Nephron progenitor cell (in vitro differentiated cells): Measurements from ENCODE around the gene TSPAN4.

Experiments
- DNase-seq: peaks from one replicate; pipeline ENCODE4 v3.0.0; 2021
- H3K27ac Mint-ChIP-seq: 2 replicates; pipeline ENCODE4 v1.8.0; 2021; ENCODE audit warnings: mild to moderate bottlenecking, moderate library complexity, mixed read lengths
- H3K27me3 Mint-ChIP-seq: 2 replicates; pipeline ENCODE4 v1.8.0; 2021; ENCODE audit warnings: mild to moderate bottlenecking, low read depth, mixed read lengths; ENCODE audit not compliant: poor library complexity
- H3K36me3 Mint-ChIP-seq: 2 replicates; pipeline ENCODE4 v1.8.0; 2021; ENCODE audit warnings: low read depth, mixed read lengths
- H3K4me1 Mint-ChIP-seq: 2 replicates; pipeline ENCODE4 v1.8.0; 2021; ENCODE audit warnings: mixed read lengths
- H3K4me3 Mint-ChIP-seq: 2 replicates; pipeline ENCODE4 v1.8.0; 2021; ENCODE audit warnings: mild to moderate bottlenecking, moderate library complexity, mixed read lengths
- H3K9me3 Mint-ChIP-seq: 2 replicates; pipeline ENCODE4 v1.8.0; 2021; ENCODE audit warnings: mild to moderate bottlenecking, moderate library complexity, mixed read lengths
- CTCF ChIP-seq: fragments of 200-600 bp; sonication (generic); IDR thresholded peaks from 2 replicates; pipeline ENCODE4 v1.5.0; 2021; ENCODE audit warnings: antibody characterized with exemption

TSPAN4 gene

GRCh38 chr11:876545-876944 lies 33.9 kb downstream of the TSPAN4 start:
- H3K27me3 Mint-ChIP-seq, result no peaks in the 10 kb centered on the region
- no peak for DNase-seq
- no peak for TF ChIP-seq CTCF
- H3K36me3 Mint-ChIP-seq, result peaks cover 49% of the 10 kb centered on the region
- H3K9me3 Mint-ChIP-seq, result no peaks in the 10 kb centered on the region
- peaks cover 13% of the 10 kb centered on the region for H3K4me1 Mint-ChIP-seq
- H3K27ac Mint-ChIP-seq, result no peak overlapping the region
- H3K4me3 Mint-ChIP-seq, result no peak overlapping the region

- H3K36me3 Mint-ChIP-seq, result peaks cover 59% of the 10 kb centered on the region
- no peak overlapping the region for H3K27ac Mint-ChIP-seq
- H3K4me1 Mint-ChIP-seq, result peaks cover 16% of the 10 kb centered on the region
- H3K9me3 Mint-ChIP-seq, result no peaks in the 10 kb centered on the region
- no peaks in the 10 kb centered on the region for H3K27me3 Mint-ChIP-seq
- no peak overlapping the region for H3K4me3 Mint-ChIP-seq
- peak; percentile 43 for DNase-seq
- TF ChIP-seq CTCF, result no peak
Measured at GRCh38 chr11:877565-877964, 34.9 kb downstream of the TSPAN4 start.

- TF ChIP-seq CTCF, result no peak
- H3K4me1 Mint-ChIP-seq, result peaks cover 18% of the 10 kb centered on the region
- DNase-seq, result no peak
- H3K27me3 Mint-ChIP-seq, result no peaks in the 10 kb centered on the region
- no peaks in the 10 kb centered on the region for H3K9me3 Mint-ChIP-seq
- no peak overlapping the region for H3K27ac Mint-ChIP-seq
- peaks cover 50% of the 10 kb centered on the region for H3K36me3 Mint-ChIP-seq
- no peak overlapping the region for H3K4me3 Mint-ChIP-seq
Measured at GRCh38 chr11:880447-880846, 37.8 kb downstream of the TSPAN4 start.

- H3K9me3 Mint-ChIP-seq, result no peaks in the 10 kb centered on the region
- DNase-seq, result no peak
- no peaks in the 10 kb centered on the region for H3K27me3 Mint-ChIP-seq
- peaks cover 49% of the 10 kb centered on the region for H3K36me3 Mint-ChIP-seq
- H3K4me3 Mint-ChIP-seq, result no peak overlapping the region
- TF ChIP-seq CTCF, result no peak
- H3K4me1 Mint-ChIP-seq, result peaks cover 17% of the 10 kb centered on the region
- H3K27ac Mint-ChIP-seq, result no peak overlapping the region
Measured at GRCh38 chr11:882596-882995, 39.9 kb downstream of the TSPAN4 start.

- DNase-seq, result no peak
- Mint-ChIP-seq H3K4me3 (no peak overlapping the region), H3K27me3 (no peaks in the 10 kb centered on the region), H3K36me3 (peaks cover 46% of the 10 kb centered on the region), H3K4me1 (peaks cover 13% of the 10 kb centered on the region), H3K9me3 (no peaks in the 10 kb centered on the region), H3K27ac (no peak overlapping the region)
- no peak for TF ChIP-seq CTCF
Measured at GRCh38 chr11:883527-883926, 40.9 kb downstream of the TSPAN4 start.

- no peak overlapping the region for H3K4me3 Mint-ChIP-seq
- peaks cover 37% of the 10 kb centered on the region for H3K36me3 Mint-ChIP-seq
- H3K27me3 Mint-ChIP-seq, result no peaks in the 10 kb centered on the region
- H3K27ac Mint-ChIP-seq, result no peak overlapping the region
- H3K9me3 Mint-ChIP-seq, result no peaks in the 10 kb centered on the region
- peaks cover 13% of the 10 kb centered on the region for H3K4me1 Mint-ChIP-seq
- TF ChIP-seq CTCF, result no peak
- DNase-seq, result no peak
Measured at GRCh38 chr11:884578-885070, 42.0 kb downstream of the TSPAN4 start.
